NCI-H1694 (cell line): Measurements from ENCODE around the gene SPOPL.
"Not testable (repeated sequence)": the region's sequence is repeated elsewhere in the genome, so short reads cannot be mapped to it uniquely, and the experiment has no call there.

Experiments used
- DNase-seq: peaks from one replicate; lab custom pipeline; 2025; lab: John Stamatoyannopoulos, UW

The SPOPL gene

DNA sequence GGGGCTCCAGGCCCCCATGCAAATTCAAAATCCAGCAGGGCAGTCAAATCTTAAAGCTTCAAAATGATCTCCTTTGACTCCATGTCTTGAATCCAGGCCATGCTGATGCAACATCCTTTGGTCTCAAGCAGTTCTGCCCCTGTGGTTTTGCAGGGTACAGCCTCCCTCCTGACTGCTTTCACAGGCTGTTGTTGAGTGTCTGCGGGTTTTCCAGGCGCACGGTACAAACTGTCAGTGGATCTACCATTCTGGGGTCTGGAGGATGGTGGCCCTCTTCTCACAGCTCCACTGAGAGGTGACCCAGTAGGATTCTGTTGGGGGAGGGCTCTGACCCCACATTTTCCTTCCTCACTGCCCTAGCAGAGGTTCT lies 22.1 kb downstream of the SPOPL start:
- DNase-seq, result not testable (repeated sequence)

DNA sequence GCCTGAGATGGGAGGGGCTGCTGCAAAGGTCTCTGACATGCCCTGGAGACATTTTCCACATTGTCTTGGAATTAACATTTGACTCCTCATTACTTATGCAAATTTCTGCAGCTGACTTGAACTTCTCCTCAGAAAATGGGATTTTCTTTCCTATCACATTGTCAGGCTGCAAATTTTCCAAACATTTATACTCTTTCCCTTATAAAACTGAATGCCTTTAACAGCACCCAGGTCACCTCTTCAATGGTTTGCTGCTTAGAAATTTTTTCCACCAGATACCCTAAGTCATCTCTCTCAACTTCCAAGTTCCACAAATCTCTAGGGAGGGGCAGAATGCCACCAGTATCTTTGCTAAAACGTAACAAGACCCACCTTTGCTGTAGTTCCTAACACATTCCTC lies 22.8 kb downstream of the SPOPL start:
- DNase-seq, result not testable (repeated sequence)

DNA sequence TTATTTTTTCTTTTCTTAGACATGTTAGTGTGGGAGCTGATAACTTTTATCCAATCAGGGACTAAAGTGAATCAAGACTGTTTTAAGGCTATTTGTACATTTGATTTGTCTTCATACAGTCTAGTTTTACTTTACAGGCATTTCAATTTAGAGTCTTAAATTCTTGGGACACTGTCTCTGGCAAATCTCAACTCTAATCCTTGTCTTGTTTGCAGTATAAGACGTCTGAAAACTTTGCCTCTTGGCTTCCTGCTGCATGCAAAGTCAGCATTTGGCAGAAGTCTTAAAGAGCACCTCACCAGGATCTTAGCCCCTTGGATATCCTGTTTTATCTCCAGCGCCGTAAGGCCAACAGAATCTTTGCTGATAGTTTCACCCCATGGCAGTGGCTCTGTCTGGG lies 30.3 kb downstream of the SPOPL start:
- DNase-seq, result no peak

DNA sequence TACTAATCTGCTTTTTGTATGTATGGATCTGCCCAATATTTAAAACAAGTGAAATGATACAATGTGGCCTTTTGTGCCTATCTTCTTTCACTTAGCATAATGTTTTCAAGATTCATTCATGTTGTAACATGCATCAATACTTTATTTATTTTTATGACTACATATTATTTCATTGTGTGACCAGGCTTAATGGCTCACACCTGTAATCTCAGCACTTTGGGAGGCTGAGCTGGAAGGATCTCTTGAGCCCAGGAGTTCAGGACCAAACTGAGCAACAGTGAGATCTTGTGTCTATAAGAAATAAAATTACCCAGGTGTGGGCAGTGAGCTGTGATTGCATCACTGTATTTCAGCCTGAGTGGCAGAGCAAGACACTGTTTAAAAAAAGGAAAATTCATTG lies 33.2 kb downstream of the SPOPL start:
- DNase-seq, result no peak

DNA sequence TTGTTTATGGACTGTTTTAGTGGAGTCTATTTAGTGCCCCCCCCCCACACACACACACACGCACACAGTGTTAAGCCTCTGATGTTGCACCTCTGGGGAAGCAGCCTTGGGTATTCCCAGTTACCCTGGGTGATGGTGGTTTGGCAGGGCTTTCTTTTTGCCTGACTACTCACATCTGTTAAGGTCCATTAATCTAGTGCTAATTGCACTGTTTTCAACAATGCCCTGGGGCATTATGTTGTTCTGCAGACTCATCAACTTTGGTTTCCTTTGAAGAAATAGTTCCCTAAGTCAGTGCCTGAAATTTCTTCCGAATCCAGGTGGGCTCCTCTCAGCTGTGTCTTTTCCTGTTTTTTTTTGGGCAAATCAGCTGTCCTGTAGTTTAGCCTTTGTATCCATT lies 34.7 kb downstream of the SPOPL start:
- peak; percentile 31 for DNase-seq

DNA sequence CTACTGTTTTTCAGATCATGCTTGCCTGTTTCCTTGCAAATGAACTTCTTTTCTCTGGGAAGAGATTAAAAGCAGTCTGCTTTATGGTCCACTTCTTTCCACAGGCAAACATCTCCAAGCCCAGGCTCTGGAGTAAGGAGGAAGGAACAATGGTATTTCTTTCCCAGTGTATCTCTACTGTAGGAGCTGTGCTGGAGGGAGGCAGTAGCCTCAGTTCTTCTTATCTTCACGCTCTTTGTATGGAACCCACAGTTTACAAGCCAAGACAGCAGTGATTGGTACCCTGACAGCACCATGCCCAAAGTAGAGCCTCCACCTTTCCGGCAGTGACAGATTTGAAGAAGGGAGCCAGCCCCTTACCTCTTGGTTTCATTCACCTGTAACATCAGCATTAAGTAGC lies 35.2 kb downstream of the SPOPL start:
- DNase-seq, result no peak

DNA sequence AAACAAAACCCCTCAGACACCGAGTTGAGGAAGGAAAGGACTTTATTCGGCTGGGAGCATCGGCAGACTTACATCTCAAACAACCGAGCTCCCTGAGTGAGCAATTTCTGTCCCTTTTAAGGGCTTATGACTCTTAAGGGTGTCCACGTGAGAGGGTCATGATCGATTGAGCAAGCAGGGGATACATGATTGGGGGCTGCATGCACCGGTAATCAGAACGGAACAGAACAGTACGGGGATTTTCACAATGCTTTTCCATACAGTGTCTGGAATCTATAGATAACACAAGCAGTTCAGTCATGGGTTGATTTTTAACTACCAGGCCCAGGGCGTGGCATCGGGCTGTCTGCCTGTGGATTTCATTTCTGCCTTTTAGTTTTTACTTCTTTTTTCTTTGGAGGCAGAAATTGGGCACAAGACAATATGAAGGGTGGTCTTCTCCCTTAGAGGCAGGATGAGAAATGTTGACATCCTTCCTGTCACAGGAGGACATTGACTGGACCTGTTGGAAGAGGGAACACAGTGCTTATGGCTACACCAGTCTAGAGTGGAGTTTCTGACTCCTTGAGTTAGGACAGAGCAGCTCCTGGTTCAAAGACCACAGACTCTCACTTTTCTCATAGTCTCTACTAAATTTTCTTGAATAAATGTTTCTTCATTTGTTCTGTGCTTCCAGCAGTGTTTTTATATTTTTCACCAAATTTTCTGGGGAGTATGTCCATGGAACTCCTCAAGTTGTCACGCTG lies 35.8 kb downstream of the SPOPL start:
- no peak for DNase-seq

DNA sequence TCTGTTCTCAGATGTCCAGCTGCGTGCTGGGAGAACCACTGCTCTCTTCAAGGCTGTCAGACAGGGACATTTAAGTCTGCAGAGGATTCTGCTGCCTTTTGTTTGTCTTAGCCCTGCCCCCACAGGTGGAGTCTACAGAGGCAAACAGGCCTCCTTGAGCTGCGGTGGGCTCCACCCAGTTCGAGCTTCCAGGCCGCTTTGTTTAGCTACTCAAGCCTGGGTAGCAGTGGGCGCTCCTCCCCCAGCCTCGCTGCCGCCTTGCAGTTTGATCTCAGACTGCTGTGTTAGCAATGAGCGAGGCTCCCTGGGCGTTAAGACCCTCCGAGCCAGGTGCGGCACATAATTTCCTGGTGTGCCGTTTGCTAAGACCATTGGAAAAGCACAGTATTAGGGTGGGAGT lies 42.6 kb downstream of the SPOPL start:
- DNase-seq, result not testable (repeated sequence)

DNA sequence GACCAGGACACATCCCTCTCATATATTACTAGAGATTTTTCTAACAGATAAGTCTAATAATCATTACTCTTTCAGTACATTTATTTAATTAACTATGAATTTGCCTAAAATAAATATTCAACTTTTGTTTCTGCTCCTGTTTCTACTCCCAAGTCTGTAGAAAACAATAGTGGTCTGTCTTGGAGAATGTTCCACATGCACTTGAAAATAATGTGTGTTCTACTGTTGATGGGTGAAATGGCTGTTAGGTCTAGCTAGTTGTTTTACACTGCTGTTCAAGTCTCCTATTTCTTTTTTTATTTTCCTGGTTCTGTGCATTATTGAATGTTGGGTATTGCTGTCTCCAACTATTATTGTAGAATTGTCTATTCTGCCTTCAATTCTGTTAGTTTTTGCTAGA lies 47.2 kb downstream of the SPOPL start:
- no peak for DNase-seq

DNA sequence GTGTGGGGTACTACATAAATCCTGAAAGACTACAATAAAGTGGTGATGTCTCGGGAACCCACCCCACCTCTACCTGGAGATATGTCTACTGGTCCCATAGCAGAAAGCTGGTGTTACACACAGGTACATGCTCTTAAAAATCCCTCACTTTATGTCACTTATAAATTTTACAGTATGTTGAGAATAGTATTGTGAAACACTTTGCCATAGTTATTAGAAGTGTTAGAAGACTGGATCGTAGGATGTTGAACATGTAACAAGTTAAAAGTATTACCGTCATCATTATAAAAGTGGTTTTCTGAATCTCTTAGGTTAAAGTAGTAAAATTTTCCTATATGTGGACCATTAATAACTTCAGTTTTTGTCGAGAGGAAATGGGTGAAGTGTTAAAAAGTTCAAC lies 48.6 kb downstream of the SPOPL start:
- no peak for DNase-seq

DNA sequence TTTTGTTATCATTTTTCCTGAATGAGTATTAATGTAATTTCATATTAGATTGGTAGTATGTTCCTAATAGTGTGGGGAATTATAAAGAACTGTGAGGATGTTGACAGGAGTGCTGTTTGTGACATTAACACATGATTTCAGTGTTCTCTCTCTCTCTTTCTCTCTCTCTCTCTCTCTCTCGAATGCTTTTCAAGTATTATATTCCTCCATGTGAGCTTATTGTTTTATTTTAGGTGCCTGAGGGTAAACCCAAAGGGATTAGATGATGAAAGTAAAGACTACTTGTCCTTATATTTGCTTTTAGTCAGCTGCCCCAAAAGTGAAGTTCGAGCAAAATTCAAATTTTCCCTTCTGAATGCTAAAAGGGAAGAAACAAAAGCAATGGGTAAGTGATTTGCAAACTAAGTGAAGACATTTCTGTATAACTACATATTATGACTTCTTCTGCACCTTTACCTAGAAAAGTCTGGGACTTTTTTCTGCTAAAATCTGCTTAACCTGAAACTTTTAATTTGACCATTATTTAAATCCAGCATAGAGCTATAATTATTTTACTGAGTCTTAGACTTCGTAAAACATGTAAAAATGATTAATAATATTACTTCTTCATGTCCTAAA lies 49.2 kb downstream of the SPOPL start:
- DNase-seq, result no peak

DNA sequence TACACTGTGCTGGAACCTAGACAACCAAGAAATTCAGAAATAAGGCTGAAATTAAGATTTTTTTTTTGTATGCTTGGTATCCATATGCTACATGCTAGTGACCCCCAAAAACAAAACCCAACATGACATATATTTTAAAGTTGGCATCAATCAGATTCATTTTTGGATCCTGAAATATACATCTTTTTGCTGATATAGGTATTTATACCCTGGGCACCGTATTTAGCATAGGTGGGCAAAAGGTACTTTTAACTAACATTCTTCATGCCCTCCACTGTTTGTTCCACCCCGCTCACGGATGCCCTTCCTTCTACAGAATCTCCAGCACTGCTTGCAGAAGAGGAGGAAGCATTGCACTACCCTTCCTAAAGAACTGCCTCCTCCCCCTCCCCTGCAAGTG lies 52.6 kb downstream of the SPOPL start:
- DNase-seq, result no peak

DNA sequence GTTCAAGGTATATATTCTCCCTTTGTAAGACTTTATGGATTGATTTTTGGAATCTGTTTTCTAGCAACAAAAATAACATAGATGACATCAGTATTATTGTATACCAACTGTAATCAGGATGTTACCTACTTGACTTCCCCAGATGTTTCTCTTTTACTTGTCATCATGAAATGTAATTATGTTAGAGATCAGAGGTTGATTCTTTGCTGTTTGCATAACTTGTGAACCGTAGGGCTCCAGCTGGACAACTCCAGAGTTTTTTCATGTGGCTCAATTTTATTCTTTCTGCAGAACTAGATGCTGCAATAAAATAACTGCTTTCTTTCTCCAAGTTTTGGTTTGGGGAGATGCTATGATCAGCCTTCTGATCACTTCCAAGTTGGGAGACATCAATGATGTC lies 58.1 kb downstream of the SPOPL start:
- DNase-seq, result no peak

DNA sequence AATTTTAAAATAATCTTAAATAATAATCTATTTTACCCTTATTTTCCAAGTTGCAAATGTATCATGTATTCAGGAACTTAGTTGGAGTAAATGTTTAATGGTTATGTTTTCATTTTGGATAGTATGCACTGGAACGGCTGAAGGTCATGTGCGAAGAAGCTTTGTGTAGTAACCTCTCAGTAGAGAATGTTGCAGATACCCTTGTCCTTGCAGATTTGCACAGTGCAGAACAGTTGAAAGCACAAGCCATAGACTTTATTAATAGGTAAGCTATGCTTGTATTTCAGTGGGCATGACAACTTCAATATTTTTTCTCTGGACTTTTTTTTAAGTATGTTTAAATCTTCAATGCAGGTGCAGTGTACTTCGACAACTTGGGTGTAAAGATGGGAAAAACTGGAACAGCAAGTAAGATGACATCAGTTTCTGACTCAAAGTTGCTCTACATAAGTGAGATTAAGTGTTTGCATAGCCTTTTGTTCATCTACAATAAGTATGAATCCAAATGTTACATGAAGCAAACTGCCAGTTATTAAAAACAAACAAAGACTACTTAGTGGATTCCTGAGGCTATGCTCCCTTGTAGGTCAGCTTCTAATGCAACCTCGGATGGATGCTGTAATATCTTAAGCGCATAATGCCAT lies 63.1 kb downstream of the SPOPL start:
- DNase-seq, result no peak

DNA sequence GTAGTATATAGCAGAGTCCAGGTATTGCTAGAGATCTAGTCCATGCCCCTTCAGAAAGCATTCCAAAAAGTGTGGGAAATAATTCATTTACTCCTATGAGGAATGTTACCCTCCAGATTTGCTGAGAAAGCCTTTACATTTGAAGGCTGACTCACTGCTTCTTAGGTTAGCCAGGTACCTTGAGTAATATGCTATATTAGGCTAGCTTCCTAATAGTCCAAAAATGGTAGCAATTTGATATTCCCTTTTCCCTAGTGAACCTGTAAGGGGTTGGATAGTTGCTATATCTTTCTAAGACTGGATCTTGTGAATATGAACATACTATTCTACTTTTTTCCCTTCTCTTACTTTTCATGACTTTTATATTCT lies 63.6 kb downstream of the SPOPL start:
- no peak for DNase-seq

DNA sequence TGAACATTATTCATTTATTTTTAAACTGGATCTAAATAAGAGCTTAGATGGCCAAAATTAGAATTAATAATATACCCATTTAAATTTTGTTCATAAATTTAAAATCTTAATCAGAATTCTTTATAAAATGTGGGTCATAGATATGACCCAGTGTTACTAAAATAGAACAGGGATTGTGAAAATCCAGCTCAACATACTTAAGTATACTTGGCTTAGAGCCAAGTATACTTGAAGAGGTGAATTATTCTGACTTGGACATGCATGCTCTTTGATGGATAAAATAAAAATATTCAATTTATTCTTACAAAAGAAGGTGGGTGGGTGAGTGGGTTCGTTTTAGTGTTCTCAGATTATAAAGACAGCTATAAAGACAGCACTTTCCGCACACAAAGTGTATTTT lies 70.7 kb downstream of the SPOPL start:
- no peak for DNase-seq

DNA sequence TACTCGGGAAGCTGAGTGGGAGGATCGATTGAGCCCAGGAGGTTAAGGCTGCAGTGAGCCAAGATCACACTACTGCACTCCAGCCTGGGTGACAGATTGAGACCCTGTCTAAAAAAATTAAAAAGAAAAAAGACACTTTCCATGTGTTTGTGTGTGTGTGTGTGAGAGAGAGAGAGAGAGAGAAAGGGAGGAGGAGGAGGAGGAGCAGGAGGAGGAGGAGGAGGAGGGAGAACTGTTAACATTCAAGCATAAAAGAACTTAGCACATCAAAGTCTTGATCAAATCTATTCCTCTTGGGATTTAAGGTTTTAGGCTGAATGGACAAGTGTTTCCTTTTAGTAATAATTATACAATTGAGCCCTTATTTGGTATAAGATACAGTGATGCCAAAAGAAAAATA lies 75.5 kb downstream of the SPOPL start:
- no peak for DNase-seq

DNA sequence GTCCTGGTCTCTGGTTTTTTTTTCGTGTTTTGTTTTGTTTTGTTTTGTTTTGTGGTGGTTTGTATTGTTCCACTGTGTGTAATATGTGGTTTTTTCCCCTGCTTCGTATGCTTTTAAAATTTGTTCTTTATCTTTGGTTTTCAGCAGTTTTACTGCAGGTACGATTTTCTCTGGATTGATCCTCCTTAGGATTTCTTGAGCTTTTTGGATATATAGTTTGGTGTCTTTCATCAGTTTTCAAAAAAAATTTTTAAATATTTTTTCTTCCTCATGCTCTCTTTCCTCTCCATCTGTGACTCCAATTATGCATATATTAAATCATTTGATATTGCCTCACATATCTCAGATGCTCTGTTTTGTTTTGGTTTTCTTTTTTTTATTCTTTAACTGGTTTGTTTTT lies 78.0 kb downstream of the SPOPL start:
- no peak for DNase-seq

DNA sequence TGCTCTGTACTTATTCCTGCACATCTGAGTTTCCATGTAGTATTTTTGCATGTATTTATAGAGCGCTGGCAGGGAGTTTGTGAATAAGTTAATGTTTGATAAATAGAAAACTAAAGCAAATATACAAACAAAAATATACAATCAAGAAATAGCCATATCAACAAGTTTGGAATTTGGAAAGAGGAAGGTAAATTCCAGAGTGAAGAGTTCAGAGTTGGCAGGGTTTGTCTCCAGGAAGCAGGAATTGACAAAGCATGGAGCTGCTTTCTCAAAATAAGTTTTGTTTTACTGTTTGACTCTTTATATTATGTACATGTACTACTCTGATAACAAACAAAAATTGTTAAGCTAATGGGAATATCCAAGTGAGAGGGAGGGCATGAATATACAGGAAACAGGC lies 80.3 kb downstream of the SPOPL start:
- no peak for DNase-seq

DNA sequence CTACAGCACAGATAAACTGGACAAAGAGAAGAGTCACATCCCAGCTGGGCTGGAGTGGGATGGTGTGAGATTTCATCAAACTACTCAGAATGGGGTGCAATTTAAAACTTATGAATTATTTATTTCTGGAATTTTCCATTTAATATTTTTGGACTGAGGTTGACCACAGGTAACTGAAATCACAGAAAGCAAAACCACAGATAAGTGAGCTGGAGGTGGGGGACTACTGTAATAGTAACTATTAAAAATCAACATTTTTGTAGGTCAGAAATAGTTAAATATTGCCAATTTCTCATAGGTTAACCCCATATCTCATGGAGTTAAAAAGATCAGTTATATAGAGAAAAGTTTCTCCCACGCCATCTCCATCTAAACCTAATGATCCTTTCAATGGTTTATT lies 88.1 kb downstream of the SPOPL start:
- no peak for DNase-seq

DNA sequence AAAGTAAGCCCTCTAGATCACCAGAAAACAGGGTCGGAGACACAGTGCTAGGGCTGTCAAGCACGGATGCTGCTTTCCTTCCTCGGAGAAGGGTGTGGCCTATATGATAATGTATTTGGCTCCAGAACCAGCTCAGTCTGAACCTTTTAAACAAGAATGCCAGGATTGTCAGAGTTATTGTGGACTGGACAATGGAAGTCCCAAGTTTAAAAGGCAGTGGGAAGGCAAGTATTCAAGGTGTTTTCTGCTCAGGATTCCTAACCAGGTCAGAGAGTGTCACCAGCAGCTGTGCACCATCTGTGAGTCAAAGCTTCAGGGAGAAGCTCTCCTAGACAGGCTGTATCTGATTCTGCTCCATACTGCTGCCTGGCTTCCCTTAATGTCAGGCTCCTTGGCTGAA lies 94.8 kb downstream of the SPOPL start:
- peak; percentile 22 for DNase-seq

DNA sequence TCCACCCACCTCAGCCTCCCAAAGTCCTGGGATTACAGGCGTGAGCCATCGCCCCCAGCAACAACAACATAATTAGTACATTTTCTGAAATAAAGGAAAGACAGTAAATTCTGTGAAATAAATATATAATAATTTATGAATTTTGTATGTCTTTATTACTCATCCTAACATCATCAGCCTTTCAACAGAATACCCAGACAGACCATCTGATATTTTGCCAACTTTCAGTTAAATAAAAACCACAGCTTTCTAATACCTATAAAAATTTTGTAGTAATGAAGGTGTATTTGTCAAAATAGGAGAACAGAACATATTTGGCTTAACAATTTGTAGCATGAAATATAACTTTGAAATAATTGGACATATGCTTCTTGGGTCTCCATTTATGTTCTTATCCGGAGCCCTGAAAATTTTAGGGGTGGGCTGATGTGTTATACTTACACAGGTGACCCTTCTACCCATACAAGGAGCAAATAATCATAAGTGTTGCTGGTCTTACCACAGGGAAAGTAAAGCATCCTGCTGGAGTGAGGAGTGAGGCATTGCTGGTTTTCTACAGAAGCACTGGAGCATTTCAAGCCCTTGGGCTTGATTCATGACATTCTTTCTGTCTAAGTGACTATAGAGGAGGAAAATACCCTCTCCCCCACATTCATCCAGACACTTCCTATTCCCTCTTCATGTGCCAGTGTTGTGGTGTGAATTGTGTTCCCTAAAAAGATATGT lies 99.3 kb downstream of the SPOPL start:
- no peak for DNase-seq
